K562 (cell line): ENCODE measurements around the gene DAGLA. TPM values are rescaled to one million over a fixed set of nuclear protein-coding genes. Genes with fewer than 3 reads are reported as not detected.

ENCODE experiments used
- CBX5 ChIP-seq: IDR thresholded peaks from 2 replicates; pipeline ENCODE4 v1.6.1; 2014; ENCODE audit warnings: low read depth, borderline replicate concordance
- CHD2 ChIP-seq: IDR thresholded peaks from 2 replicates; pipeline ENCODE4 v1.6.1; 2011; ENCODE audit warnings: low read depth, low read length
- NBN ChIP-seq: fragments of 450-650 bp; IDR thresholded peaks from 2 replicates; pipeline ENCODE4 v1.6.1; 2016; ENCODE audit warnings: low read depth, mild to moderate bottlenecking
- NR4A1 ChIP-seq, 2 experiments: fragments of 250-450 bp in 1 of 2; fragments of 450-650 bp in 1 of 2; sonication (Bioruptor Pico) in 1 of 2; IDR thresholded peaks; 2 replicates each; pipeline versions ENCODE4 v1.4.0 to v1.6.1; 2016 to 2020; ENCODE audit warnings: mild to moderate bottlenecking in 2 of 2, missing compliant biosample characterization in 1 of 2, missing genetic modification characterization in 1 of 2, moderate library complexity in 1 of 2
- POLR3G ChIP-seq: IDR thresholded peaks from 2 replicates; pipeline ENCODE4 v1.6.1; 2011; ENCODE audit not compliant: insufficient read length, insufficient replicate concordance; ENCODE audit errors: extremely low read depth
- RFX7 ChIP-seq: fragments of 250-450 bp; sonication (Bioruptor Pico); IDR thresholded peaks from 2 replicates; pipeline ENCODE4 v1.5.1; 2021; ENCODE audit warnings: mild to moderate bottlenecking
- SMAD3 ChIP-seq: fragments of 450-650 bp; formaldehyde crosslinking; conservative IDR thresholded peaks from 2 replicates; pipeline ENCODE4 v1.4.0; 2020; ENCODE audit warnings: mild to moderate bottlenecking
- THRAP3 ChIP-seq: fragments of 450-650 bp; IDR thresholded peaks from 2 replicates; pipeline ENCODE4 v1.6.1; 2016; ENCODE audit warnings: mild to moderate bottlenecking, inconsistent platforms, borderline replicate concordance
- ZZZ3 ChIP-seq: fragments of 450-650 bp; IDR thresholded peaks from 2 replicates; pipeline ENCODE4 v1.6.1; 2016; ENCODE audit warnings: antibody characterized with exemption, mild to moderate bottlenecking, moderate library complexity
- polyA plus RNA-seq, 8 experiments: library from polyadenylated mRNA; depleted of rRNA in 4 of 8; stranded (reverse) in 5 of 8; unstranded in 3 of 8; fragments of >200 nt; fragmentation: Nextera tagmentation in 2 of 8; fragmentation: Illumina TruSeq in 1 of 8; extraction: Ambion mirVana in 2 of 8; extraction: Trizol in 1 of 8; gene quantifications; 2 replicates each; pipeline versions ENCODE4 v1.2.1 to v1.2.3, GENCODE V29; 2011 to 2014; ENCODE audit warnings: inconsistent platforms in 1 of 8, missing spikeins in 1 of 8
- total RNA-seq, 7 experiments: library from RNA; depleted of rRNA in 6 of 7; stranded (reverse); fragments of >200 nt in 6 of 7; fragmentation: Illumina TruSeq in 2 of 7; extraction: Trizol in 2 of 7; gene quantifications; 2 replicates each; pipeline versions ENCODE4 v1.2.1 to v1.2.3, GENCODE V29; 2011 to 2021; ENCODE audit warnings: low replicate concordance in 1 of 7
- TF ChIP-seq, protein P1 (sequence below): fragments of 450-650 bp; IDR thresholded peaks from 2 replicates; pipeline ENCODE4 v1.6.1; 2016; ENCODE audit warnings: missing biosample characterization, missing genetic modification characterization
- TF ChIP-seq, protein P2 (sequence below): fragments of 250-450 bp; sonication (Bioruptor Pico); IDR thresholded peaks from 2 replicates; pipeline ENCODE4 v1.4.0; 2020; ENCODE audit warnings: mild to moderate bottlenecking, moderate library complexity
- TF ChIP-seq, protein P3 (sequence below): fragments of 450-650 bp; IDR thresholded peaks from 2 replicates; pipeline ENCODE4 v1.6.1; 2014; ENCODE audit warnings: low read depth, mild to moderate bottlenecking, moderate library complexity, borderline replicate concordance

Gene DAGLA
- total and polyA plus RNA-seq, 9 of the 15 experiments (the other 6 are each of a cell fraction or from before 2014, with no cell fraction given), result 0.03 to 0.16 (median 0.04) TPM; not detected in 4

DNA sequence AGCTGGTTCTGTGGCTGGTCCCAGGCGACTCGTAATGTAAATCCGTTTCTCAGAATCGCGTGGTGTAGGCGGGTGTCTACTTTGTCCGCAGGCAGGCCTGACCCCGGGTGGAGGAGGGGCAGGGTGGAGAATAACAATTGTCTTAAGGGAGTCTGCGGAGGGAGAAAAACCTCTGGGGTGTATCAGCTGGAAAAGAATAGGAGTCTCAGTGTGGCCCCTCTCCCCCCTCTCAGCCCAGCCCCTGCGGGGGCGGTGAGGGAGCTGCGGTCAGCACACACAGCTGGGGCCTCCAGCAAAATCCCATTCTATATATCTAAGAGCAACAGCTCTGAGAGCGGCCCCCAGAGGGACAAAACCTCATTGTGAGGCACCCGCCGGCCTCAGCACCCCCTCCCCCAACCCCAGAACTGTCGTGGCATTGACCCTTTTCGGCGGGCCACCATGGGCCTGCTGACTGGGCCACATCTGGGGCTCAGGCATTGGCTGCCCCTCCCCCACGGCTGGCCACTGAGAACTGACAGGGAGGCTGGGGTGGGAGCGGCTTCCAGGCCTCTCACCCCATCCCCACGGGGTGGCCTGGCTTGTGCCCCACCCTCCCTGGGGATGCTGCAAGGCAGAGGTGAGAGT is 69.5 kb downstream of the DAGLA start (continued):
- no peak for TF ChIP-seq ZZZ3
- TF ChIP-seq CHD2, result no peak
- TF ChIP-seq, protein P1, sequence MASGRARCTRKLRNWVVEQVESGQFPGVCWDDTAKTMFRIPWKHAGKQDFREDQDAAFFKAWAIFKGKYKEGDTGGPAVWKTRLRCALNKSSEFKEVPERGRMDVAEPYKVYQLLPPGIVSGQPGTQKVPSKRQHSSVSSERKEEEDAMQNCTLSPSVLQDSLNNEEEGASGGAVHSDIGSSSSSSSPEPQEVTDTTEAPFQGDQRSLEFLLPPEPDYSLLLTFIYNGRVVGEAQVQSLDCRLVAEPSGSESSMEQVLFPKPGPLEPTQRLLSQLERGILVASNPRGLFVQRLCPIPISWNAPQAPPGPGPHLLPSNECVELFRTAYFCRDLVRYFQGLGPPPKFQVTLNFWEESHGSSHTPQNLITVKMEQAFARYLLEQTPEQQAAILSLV (tag), result no peak
- no peak for TF ChIP-seq NR4A1 (CRISPR knock-in tag; IDR thresholded peaks at IDR 0.05)
- no peak for TF ChIP-seq NR4A1 (tag; IDR thresholded peaks at IDR 0.05)
- TF ChIP-seq NBN, result no peak
- TF ChIP-seq CBX5, result no peak
- TF ChIP-seq THRAP3, result no peak
- TF ChIP-seq POLR3G, result no peak
- TF ChIP-seq, protein P2, sequence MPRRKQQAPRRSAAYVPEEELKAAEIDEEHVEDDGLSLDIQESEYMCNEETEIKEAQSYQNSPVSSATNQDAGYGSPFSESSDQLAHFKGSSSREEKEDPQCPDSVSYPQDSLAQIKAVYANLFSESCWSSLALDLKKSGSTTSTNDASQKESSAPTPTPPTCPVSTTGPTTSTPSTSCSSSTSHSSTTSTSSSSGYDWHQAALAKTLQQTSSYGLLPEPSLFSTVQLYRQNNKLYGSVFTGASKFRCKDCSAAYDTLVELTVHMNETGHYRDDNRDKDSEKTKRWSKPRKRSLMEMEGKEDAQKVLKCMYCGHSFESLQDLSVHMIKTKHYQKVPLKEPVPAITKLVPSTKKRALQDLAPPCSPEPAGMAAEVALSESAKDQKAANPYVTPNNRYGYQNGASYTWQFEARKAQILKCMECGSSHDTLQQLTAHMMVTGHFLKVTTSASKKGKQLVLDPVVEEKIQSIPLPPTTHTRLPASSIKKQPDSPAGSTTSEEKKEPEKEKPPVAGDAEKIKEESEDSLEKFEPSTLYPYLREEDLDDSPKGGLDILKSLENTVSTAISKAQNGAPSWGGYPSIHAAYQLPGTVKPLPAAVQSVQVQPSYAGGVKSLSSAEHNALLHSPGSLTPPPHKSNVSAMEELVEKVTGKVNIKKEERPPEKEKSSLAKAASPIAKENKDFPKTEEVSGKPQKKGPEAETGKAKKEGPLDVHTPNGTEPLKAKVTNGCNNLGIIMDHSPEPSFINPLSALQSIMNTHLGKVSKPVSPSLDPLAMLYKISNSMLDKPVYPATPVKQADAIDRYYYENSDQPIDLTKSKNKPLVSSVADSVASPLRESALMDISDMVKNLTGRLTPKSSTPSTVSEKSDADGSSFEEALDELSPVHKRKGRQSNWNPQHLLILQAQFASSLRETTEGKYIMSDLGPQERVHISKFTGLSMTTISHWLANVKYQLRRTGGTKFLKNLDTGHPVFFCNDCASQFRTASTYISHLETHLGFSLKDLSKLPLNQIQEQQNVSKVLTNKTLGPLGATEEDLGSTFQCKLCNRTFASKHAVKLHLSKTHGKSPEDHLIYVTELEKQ (CRISPR knock-in tag), result no peak
- TF ChIP-seq, protein P3, sequence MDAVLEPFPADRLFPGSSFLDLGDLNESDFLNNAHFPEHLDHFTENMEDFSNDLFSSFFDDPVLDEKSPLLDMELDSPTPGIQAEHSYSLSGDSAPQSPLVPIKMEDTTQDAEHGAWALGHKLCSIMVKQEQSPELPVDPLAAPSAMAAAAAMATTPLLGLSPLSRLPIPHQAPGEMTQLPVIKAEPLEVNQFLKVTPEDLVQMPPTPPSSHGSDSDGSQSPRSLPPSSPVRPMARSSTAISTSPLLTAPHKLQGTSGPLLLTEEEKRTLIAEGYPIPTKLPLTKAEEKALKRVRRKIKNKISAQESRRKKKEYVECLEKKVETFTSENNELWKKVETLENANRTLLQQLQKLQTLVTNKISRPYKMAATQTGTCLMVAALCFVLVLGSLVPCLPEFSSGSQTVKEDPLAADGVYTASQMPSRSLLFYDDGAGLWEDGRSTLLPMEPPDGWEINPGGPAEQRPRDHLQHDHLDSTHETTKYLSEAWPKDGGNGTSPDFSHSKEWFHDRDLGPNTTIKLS, result 0 out of 2 replicates have a peak, but pooled peaks have one; percentile 29
- no peak for TF ChIP-seq RFX7 (CRISPR knock-in tag)
- no peak for TF ChIP-seq SMAD3 (CRISPR knock-in tag)
